Fibroblast of skin of right biceps (primary cell): ENCODE results near the gene GRAMD4.
"Not testable (repeated sequence)": the region's sequence is repeated elsewhere in the genome, so short reads cannot be mapped to it uniquely, and the experiment has no call there.

Source experiments
- DNase-seq: peaks from one replicate; pipeline ENCODE4 v3.0.0-alpha.2; 2013

GRAMD4 gene

GRCh38 chr22:46640293-46641055 is 20.3 kb downstream of the GRAMD4 start:
- no peak for DNase-seq

- DNase-seq, result no peak
Observed at GRCh38 chr22:46641811-46642266, 21.7 kb downstream of the GRAMD4 start.

- DNase-seq, result not testable (repeated sequence)
Observed at GRCh38 chr22:46642840-46643480, 22.8 kb downstream of the GRAMD4 start.

- DNase-seq, result no peak
Observed at GRCh38 chr22:46646531-46647215, 26.5 kb downstream of the GRAMD4 start.

- DNase-seq, result not testable (repeated sequence)
Observed at GRCh38 chr22:46648225-46648820, 28.1 kb downstream of the GRAMD4 start.

GRCh38 chr22:46649141-46650077 is 29.2 kb downstream of the GRAMD4 start:
- DNase-seq, result no peak

- no peak for DNase-seq
Observed at GRCh38 chr22:46650078-46650810, 30.1 kb downstream of the GRAMD4 start.

- DNase-seq, result no peak
Observed at GRCh38 chr22:46651316-46651715, 31.1 kb downstream of the GRAMD4 start.

GRCh38 chr22:46652081-46652846 is 32.1 kb downstream of the GRAMD4 start:
- no peak for DNase-seq

- DNase-seq, result no peak
Observed at GRCh38 chr22:46652847-46653331, 32.7 kb downstream of the GRAMD4 start.

GRCh38 chr22:46653596-46653995 is 33.4 kb downstream of the GRAMD4 start:
- no peak for DNase-seq

DNA sequence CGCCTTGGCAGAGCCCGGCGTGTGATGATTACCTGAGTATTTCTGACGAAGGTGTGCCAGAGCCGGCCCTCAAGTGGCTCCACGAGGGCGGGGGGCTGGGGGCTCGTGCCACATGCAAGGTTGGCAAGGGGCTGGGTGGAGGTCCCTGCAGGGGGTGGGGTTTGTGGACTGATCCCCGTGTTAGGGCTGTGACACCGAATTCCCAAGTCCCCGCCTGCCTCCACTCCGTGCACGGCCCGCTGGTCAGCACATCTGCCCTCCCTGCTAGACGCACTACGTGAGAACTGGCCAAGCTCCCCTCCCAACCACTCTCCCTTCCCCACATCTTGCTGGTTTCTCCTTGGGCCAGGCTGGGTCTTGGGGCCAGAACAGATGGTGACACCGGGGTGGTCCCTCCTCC is 34.2 kb downstream of the GRAMD4 start:
- no peak for DNase-seq

DNA sequence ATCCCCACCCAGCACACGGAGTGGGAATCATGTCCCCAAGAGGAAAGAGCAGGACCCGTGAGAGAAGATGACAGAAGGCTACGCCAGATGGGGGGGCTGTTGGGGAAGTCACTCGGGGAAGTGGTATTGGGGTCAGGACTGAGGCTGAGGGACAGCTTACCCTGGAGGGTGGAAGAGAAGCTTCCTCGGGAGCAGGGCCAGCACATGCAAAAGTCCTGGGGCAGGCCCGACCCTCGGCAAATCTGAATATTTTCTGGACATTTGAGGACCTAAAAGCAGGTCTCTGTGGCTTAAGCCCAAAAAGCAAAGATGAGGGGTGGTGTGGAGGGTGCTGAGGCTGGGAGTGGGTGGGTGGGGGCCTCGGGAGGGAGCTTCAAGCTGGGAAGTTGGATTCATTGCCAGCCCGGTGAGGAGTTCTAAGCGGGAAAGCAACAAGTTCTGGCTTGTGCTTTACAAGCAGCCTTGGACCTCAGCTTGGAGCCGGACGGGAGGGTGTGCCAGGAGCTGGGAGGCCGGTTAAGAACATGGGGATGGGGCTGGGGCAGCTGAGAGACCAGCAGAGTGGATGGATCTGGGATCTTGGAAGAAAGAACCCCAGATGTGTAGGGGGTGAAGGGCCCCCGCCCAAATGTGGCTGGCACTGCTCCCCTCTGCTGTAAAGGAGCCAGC is 34.9 kb downstream of the GRAMD4 start:
- DNase-seq, result no peak

DNA sequence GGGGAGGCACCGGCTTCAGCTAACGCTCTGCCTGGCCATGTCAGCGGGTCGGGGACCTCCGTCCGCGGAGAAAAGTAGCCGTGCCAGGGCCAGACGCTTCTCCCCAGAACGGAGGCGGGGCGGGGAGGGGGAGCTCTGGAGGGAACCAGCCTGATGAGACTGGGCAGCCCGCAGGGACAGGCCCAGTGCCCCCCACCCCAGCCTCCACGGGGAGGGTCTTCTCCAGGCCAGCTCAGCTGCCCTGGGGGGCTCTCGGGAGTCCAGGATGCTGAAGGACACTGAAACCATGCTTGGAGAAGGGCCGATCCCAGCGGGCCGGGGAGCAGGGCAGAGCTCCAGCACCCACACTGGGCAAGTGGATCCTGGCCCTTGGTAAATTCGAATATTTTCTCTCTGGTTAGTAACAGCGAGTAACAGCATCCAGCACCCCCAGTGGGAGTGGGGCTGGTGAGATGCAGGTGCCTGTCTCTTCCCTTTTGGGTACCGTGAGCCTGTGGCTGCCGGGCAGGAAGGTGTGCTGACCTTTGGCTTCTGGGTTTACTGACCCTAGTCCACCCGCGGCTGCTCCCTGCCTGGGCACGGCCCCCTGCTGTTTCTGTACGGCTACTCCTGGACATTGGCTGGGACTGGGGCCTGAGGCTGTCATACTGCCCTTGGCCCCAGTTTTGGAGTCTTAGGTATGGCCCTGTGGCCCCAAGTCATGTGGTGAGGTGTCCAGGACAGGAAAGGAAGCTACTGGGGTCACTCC is 35.8 kb downstream of the GRAMD4 start:
- DNase-seq, result no peak

DNA sequence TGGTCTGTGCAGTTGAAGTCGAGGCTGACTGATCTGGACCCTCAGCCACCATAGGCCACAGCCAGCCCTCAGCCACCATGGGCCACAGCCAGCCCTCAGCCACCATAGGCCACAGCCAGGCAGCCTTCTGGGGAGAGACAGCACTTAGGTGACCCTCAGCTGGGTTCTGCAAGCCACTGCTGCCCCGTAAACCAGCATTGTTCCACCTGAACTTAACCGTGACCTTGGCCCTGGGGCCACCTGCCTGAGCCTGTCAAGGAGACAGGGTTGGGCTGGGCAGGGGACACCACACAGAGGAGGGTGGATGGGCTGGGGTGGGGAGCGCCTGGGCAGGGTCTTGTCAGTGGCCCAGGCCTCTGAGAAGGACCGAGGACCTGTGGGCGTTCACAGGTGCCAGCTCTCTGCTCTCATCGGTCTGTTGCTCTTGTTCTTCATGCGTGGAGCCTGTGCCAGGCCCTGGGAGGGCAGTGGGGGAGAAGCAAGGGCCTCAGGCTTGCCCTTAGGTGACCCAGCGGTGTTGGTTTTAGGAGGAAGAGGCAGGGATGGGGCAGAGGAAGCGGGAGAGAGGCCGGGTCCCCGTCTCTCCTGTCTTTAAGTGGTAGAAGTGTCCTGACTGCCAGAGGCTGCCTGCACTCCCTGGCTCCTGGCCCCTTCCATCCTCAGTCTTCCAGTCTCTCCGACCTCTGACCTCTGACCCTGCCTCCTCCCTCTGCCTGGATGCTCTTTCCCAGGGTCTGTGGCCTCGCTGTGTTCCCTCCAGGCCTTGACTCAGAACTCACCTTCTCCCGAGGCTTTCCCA is 36.9 kb downstream of the GRAMD4 start:
- DNase-seq, result no peak

- no peak for DNase-seq
Observed at GRCh38 chr22:46657655-46657953, 37.4 kb downstream of the GRAMD4 start.

GRCh38 chr22:46657996-46658947 is 38.1 kb downstream of the GRAMD4 start:
- DNase-seq, result no peak
